Measurements from ENCODE around the gene SARDH. TPM values are rescaled to one million over a fixed set of nuclear protein-coding genes. Genes with fewer than 3 reads are reported as not detected.

SARDH gene
- total RNA-seq, 1 experiment from 2014 or later, result 5.6 TPM

DNA sequence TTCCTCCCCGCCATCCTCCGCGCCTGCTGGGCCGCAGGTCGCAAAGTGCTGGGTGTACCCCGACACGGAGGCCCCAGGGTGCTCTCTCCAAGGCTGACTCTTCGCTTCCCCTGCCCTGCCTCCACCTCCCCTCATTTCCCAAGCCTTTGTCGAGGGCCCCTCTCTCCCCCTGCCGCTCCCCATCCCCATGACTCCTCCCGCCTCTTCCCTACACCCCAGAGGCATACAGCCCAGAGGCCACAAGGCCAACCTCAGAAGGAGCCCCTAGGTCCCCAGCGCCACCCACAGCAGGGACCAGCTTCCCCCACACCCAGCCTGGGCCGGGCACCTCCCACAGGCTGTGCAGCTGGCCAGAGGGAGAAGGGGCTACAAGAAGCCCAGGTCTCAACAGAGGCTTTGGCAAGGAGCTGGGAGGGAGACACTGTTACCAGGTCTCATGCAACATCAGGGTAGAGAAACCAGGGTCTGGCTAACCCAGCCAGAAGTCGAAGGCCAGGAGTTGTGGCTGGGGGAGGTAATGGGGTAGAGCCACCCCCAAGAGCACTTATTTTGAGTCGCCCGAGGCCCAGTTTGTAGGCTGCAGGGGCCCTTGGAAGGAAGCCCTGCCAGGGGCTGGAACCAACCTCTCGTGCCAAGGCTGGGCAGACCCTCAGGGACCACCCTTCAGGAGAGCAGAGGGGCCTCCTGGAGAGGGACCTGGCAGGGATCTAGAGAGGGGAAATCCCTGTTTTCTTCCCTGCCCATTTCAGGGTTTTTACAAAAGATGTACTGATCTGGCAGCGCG, 24.5 kb upstream of the SARDH start (continued):
- TF ChIP-seq ZNF274 (IDR thresholded peaks at IDR 0.05; ENCODE audit: low read depth, low read length) (no peak), YY1 (IDR thresholded peaks at IDR 0.05; ENCODE audit: extremely low read depth, insufficient replicate concordance, low read depth, low read length) (no peak), EZH2 (IDR thresholded peaks at IDR 0.05) (no peak), SIN3A (IDR thresholded peaks at IDR 0.05; ENCODE audit: low read depth) (no peak), EGR1 (IDR thresholded peaks at IDR 0.05; ENCODE audit: low read depth) (no peak)

DNA sequence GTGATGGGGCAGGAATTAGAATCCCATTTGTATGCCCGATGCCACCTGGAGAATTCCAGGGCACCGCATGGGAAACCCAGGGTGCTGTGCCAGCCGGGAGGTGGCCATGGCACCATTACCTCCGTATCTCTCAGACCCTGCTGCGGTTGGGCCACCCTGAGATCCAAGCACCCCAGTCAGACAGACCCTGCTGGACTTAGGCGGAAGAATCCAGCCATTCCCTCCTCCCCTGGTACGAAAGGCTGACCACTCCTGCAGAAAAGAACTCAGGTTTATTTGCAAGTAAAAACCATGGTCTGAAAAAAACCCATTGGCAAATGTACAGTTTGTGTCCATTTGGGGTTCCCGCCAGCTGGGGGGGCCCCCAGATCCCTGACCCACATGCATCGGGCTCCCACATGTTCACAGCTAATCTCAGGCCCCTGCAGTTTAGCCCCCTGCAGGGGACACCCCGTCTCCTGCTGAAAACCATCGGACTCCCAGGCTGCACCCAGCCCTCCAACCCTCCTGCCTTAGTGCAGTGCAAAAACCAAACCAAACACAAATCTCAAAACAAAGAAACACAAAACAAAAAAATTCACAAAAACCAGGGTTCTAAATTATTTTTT, 23.6 kb upstream of the SARDH start:
- no peak for ATAC-seq
- H3K4me3 ChIP-seq (replicated peaks in 1 of 2; ENCODE audit: low read depth in 1 of 2, low read length in 2 of 2), result no peak overlapping the region
- CTCF ChIA-PET, result no interaction called here

More for the DNA sequence above, 23.6 kb upstream of the SARDH start:
- BruUV-seq (replicated peaks), result no TSS peak
- RAD21 ChIA-PET (ENCODE audit: low non-redundant PET in 1 of 2, low total read pairs in 2 of 2, uncharacterized antibody in 2 of 2, unreplicated experiment in 2 of 2), result no interaction called here
- peaks cover 0 to 7% of the 10 kb centered on the region in 2 experiments; a peak in 1 of 4 replicates for H3K4me1 ChIP-seq (ENCODE audit: control insufficient read depth in 1 of 2, insufficient read depth in 2 of 2, low read length in 2 of 2)
- H2AFZ ChIP-seq (ENCODE audit: low read depth, low read length, poor library complexity, severe bottlenecking), result no peak overlapping the region
- intact Hi-C loops (cut with micrococcal nuclease), result no loop called here
- no peak overlapping the region for H3K4me2 ChIP-seq (ENCODE audit: low read length)
- H4K20me1 ChIP-seq (ENCODE audit: insufficient read depth), result no peaks in the 10 kb centered on the region
- POLR2A ChIA-PET, result no interaction called here
- no peak for DNase-seq (ENCODE audit: low read depth, low spot score)
- H3K9me2 ChIP-seq (ENCODE audit: insufficient read depth), result no peaks in the 10 kb centered on the region
- no peak overlapping the region for H3K9ac ChIP-seq (ENCODE audit: low read length)
- no peaks in the 10 kb centered on the region for H3K79me2 ChIP-seq (ENCODE audit: insufficient read depth, low read length)
- H3K27me3 ChIP-seq (ENCODE audit: insufficient read depth, low read length), result no peaks in the 10 kb centered on the region
- peaks cover 0 to 1% of the 10 kb centered on the region in 2 experiments; a peak in 1 of 4 replicates for H3K9me3 ChIP-seq (ENCODE audit: control insufficient read depth in 1 of 2, insufficient read depth in 1 of 2, low read depth in 1 of 2, low read length in 2 of 2)
- peaks cover 0 to under 1% of the 10 kb centered on the region in 2 experiments; a peak in 1 of 4 replicates for H3K36me3 ChIP-seq (ENCODE audit: control insufficient read depth in 1 of 2, insufficient read depth in 2 of 2, low read length in 2 of 2)
- TF ChIP-seq RAD21 (IDR thresholded peaks at IDR 0.05; ENCODE audit: low read depth), result no peak
- TF ChIP-seq JUND (IDR thresholded peaks at IDR 0.05), result no peak
- TF ChIP-seq CEBPB (IDR thresholded peaks at IDR 0.05; ENCODE audit: low read depth), result no peak
- TF ChIP-seq ZNF274 (IDR thresholded peaks at IDR 0.05; ENCODE audit: low read depth, low read length), result no peak
- TF ChIP-seq, protein P1, sequence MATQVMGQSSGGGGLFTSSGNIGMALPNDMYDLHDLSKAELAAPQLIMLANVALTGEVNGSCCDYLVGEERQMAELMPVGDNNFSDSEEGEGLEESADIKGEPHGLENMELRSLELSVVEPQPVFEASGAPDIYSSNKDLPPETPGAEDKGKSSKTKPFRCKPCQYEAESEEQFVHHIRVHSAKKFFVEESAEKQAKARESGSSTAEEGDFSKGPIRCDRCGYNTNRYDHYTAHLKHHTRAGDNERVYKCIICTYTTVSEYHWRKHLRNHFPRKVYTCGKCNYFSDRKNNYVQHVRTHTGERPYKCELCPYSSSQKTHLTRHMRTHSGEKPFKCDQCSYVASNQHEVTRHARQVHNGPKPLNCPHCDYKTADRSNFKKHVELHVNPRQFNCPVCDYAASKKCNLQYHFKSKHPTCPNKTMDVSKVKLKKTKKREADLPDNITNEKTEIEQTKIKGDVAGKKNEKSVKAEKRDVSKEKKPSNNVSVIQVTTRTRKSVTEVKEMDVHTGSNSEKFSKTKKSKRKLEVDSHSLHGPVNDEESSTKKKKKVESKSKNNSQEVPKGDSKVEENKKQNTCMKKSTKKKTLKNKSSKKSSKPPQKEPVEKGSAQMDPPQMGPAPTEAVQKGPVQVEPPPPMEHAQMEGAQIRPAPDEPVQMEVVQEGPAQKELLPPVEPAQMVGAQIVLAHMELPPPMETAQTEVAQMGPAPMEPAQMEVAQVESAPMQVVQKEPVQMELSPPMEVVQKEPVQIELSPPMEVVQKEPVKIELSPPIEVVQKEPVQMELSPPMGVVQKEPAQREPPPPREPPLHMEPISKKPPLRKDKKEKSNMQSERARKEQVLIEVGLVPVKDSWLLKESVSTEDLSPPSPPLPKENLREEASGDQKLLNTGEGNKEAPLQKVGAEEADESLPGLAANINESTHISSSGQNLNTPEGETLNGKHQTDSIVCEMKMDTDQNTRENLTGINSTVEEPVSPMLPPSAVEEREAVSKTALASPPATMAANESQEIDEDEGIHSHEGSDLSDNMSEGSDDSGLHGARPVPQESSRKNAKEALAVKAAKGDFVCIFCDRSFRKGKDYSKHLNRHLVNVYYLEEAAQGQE (IDR thresholded peaks at IDR 0.05; ENCODE audit: low read depth), result no peak
- no peak for TF ChIP-seq SRF (IDR thresholded peaks at IDR 0.05; ENCODE audit: low read depth)
- TF ChIP-seq POLR2AphosphoS5 (IDR thresholded peaks at IDR 0.05; ENCODE audit: low read depth, low read length), result no peak
- TF ChIP-seq YY1 (IDR thresholded peaks at IDR 0.05; ENCODE audit: extremely low read depth, insufficient replicate concordance, low read depth, low read length), result no peak
- TF ChIP-seq, protein P2, sequence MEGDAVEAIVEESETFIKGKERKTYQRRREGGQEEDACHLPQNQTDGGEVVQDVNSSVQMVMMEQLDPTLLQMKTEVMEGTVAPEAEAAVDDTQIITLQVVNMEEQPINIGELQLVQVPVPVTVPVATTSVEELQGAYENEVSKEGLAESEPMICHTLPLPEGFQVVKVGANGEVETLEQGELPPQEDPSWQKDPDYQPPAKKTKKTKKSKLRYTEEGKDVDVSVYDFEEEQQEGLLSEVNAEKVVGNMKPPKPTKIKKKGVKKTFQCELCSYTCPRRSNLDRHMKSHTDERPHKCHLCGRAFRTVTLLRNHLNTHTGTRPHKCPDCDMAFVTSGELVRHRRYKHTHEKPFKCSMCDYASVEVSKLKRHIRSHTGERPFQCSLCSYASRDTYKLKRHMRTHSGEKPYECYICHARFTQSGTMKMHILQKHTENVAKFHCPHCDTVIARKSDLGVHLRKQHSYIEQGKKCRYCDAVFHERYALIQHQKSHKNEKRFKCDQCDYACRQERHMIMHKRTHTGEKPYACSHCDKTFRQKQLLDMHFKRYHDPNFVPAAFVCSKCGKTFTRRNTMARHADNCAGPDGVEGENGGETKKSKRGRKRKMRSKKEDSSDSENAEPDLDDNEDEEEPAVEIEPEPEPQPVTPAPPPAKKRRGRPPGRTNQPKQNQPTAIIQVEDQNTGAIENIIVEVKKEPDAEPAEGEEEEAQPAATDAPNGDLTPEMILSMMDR (IDR thresholded peaks at IDR 0.05 in 2 of 3, conservative IDR thresholded peaks at IDR 0.05 in 1 of 3; ENCODE audit: borderline replicate concordance in 1 of 3, insufficient read depth in 1 of 3, low read depth in 2 of 3, low read length in 2 of 3), result no peak
- no peak for TF ChIP-seq ZFX (IDR thresholded peaks at IDR 0.05)
- no peak overlapping the region for H3K27ac ChIP-seq (ENCODE audit: low read depth, low read length)

Data from HCT116 (cell line).